HG03280 (cell line): ENCODE measurements around the gene OSBPL1A.
"Not testable (repeated sequence)": the region's sequence is repeated elsewhere in the genome, so short reads cannot be mapped to it uniquely, and the experiment has no call there.

Experiments
- ATAC-seq: cut with Tn5 transposase; IDR thresholded peaks from one replicate; pipeline ENCODE4 v1.9.1; 2021; ENCODE audit warnings: mild to moderate bottlenecking, moderate library complexity; ENCODE audit not compliant: unreplicated experiment

Gene OSBPL1A

GRCh38 chr18:24189664-24190346 is 207.8 kb downstream of the OSBPL1A start:
- no peak for ATAC-seq

- ATAC-seq = peak; percentile 53
Observed at GRCh38 chr18:24189007-24189528, 208.6 kb downstream of the OSBPL1A start.

- ATAC-seq = no peak
Observed at GRCh38 chr18:24188120-24188519, 209.5 kb downstream of the OSBPL1A start.

GRCh38 chr18:24187689-24188088 is 209.9 kb downstream of the OSBPL1A start:
- ATAC-seq = no peak

- ATAC-seq = peak; percentile 59
Observed at GRCh38 chr18:24187049-24187448, 210.6 kb downstream of the OSBPL1A start.

GRCh38 chr18:24185805-24186204 is 211.8 kb downstream of the OSBPL1A start:
- no peak for ATAC-seq

GRCh38 chr18:24181806-24182205 is 215.8 kb downstream of the OSBPL1A start:
- no peak for ATAC-seq

- ATAC-seq = no peak
Observed at GRCh38 chr18:24180048-24180447, 217.6 kb downstream of the OSBPL1A start.

- no peak for ATAC-seq
Observed at GRCh38 chr18:24177499-24178133, 220.0 kb downstream of the OSBPL1A start.

- peak; percentile 87 for ATAC-seq
Observed at GRCh38 chr18:24176727-24177416, 220.8 kb downstream of the OSBPL1A start.

- no peak for ATAC-seq
Observed at GRCh38 chr18:24173997-24174396, 223.6 kb downstream of the OSBPL1A start.

GRCh38 chr18:24170360-24170759 is 227.3 kb downstream of the OSBPL1A start:
- no peak for ATAC-seq

- ATAC-seq = no peak
Observed at GRCh38 chr18:24168496-24168895, 229.1 kb downstream of the OSBPL1A start.

- no peak for ATAC-seq
Observed at GRCh38 chr18:24161304-24161703, 236.3 kb downstream of the OSBPL1A start.

- ATAC-seq = no peak
Observed at GRCh38 chr18:24160086-24160485, 237.5 kb downstream of the OSBPL1A start.

- ATAC-seq = no peak
Observed at GRCh38 chr18:24157855-24158254, 239.8 kb downstream of the OSBPL1A start.

- ATAC-seq = no peak
Observed at GRCh38 chr18:24153397-24153796, 244.2 kb downstream of the OSBPL1A start.

- ATAC-seq = not testable (repeated sequence)
Observed at GRCh38 chr18:24149591-24149990, 248.0 kb downstream of the OSBPL1A start.

GRCh38 chr18:24142376-24142775 is 255.2 kb downstream of the OSBPL1A start:
- ATAC-seq = no peak

GRCh38 chr18:24140697-24141096 is 256.9 kb downstream of the OSBPL1A start:
- no peak for ATAC-seq

- ATAC-seq = peak; percentile 87
Observed at GRCh38 chr18:24138789-24139616, 258.6 kb downstream of the OSBPL1A start, which contains the start of gene CABYR. Gene CABYR, plus strand, starts transcription at chr18:24139062. Its CDS starts 4,053 bp downstream, at chr18:24143115.
